Germinal center (tissue), 1 donor: ENCODE results near the gene OPA3.
"Not testable (repeated sequence)": the region's sequence is repeated elsewhere in the genome, so short reads cannot be mapped to it uniquely, and the experiment has no call there.

Experiments
- DNase-seq: peaks from one replicate; pipeline ENCODE4 v3.0.0; 2012; ENCODE audit warnings: mixed read lengths, low spot score

OPA3 gene

DNA sequence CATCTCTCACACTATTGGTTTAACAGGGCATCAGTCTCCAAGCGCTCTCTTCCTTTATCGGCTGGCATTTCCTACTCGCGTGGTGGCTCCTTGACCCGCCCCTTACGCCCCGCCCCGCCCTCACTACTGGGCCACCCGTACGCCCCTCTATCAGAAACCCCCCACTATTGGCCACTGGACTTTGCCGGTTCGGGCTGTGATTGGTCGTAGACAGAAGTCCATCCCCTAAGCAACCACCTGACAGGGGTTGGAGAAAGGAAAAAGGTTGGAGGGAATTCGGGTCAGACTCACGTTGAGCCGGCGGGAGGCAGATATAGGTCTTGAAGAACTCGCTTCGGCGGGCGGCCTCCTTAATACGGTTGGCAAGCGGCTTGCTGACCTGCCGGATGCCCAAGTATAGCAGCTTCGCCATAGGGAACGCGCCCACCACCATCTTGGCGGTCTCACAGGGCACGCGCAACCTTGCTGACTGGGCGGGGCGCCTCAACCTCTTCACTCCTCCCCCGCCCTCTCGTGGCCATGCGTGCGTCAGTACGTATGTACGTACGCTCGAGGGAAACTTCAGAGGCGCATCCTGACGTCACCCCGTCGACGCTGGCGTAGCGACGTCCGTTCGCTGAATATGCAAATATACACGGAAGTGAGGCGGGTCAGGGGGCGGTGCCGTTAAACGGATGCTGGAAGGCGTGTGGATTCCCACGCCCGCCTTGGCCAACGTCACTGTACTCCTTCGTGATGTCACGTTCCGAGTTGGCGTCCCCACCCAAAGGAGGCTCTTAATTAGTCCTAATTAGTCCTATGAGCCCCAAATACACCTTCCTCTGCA lies at the start of gene OPA3:
Gene OPA3 (minus strand): TSS at position 471 of the 826 bp plus-strand sequence. CDS start 38 bp downstream, at position 433.
- peak; percentile 98 for DNase-seq

DNA sequence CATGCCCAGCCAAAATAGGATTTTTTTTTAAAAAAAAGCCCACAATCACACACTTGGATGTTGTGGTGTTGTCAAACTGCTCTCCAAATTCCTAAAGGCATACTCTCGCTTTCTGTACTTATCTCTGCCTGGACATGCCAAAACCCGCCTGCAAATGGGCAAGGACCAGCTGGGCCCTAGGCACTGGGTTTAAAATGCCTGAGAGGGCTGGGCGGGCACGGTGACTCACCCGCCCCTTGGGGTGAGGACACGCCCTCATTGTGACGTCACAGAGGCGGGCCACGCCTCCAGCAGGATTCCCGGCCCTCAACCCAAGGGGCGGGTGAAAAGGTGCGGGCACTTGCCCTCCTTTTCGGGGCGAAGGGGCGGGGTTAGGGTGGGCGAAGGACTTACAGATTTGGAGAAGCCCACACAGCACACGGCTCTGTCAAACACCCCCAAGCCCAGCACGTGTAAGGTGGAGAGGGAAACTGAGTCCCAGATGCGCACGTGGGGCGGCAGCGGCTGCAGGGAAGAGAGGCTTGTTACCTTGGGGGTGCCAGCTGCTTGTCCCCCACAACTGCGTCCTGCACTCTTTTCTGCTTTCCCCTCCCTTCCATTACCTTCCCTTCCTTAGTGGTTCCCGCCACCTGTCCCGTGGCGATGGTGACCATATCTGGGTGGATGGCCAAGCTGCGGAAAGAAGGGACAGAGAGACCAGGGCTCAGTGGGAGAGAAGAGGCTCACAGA lies 48.0 kb upstream of the OPA3 start:
- peak; percentile 75 for DNase-seq

DNA sequence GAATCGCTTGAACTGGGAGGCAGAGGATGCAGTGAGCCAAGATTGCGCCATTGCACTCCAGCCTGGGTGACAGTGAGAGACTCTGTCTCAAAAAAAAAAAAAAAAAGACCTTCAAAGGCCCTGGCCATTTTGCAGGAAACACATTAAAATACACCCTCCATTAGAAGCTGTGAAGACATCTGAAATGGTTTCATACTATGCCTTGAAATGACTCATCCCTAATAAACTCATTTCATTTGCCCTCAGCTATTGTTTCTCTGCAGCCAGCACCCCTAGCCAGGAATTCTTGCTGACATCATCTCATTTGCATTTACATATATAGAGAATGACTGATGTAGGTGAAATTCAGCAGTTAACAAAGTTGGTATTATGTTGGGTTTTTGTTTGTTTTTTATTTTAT lies 45.9 kb upstream of the OPA3 start:
- no peak for DNase-seq

- DNase-seq: no peak
Observed at GRCh38 chr19:45629704-45630103, 45.1 kb upstream of the OPA3 start.

- not testable (repeated sequence) for DNase-seq
Observed at GRCh38 chr19:45628219-45628618, 43.6 kb upstream of the OPA3 start.

DNA sequence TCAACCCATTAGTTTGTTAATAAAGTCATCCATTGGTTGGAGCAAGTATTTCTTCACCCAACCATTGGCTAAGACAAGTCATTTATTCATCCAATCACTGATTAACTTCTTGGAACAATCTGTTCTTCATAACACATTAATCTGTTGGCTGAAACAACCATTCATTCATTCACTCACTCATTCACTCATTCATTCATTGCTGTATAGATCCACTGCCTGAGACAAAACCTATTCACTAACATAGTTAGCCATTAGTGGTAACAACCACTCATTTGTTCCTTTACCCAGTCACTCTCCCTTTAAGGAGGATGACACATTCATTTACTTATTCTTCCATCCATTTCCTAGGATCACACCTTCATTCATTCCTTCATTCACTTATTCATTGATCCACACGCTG lies 39.4 kb upstream of the OPA3 start:
- DNase-seq: no peak

GRCh38 chr19:45621976-45622503 lies 37.4 kb upstream of the OPA3 start:
- no peak for DNase-seq

GRCh38 chr19:45621389-45621788 lies 36.8 kb upstream of the OPA3 start:
- no peak for DNase-seq

DNA sequence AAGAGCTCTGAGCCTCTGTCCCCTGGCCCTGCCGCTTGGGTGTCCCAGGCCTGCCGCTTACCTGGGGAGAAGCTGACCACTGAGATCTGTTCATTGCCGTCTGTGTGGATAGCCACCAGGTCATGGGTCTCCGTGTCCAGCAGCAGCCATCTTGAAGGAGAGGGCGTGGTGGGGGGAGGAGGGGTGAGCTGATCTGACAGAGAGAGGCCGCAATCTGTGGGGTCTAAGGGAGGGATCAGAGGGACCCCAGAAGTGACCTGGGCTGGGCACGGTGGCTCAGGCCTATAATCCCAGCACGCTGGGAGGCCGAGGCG lies 32.1 kb upstream of the OPA3 start:
- no peak for DNase-seq

GRCh38 chr19:45615795-45616703 lies 31.4 kb upstream of the OPA3 start:
- peak; percentile 94 for DNase-seq

DNA sequence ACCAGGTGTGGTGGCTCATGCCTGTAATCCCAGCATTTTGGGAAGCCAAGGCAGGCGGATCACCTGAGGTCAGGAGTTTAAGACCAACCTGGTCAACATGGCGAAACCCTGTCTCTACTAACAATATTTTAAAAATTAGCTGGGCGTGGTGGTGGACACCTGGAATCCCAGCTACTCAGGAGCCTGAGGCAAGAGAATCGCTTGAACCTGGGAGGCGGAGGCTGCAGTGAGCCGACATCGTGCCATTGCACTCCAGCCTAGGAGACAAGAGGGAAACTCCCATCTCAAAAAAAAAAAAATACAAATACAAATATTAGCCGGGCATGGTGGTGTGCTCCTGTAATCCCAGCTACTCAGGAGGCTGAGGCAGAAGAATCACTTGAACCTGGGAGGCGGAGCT lies 30.5 kb upstream of the OPA3 start:
- not testable (repeated sequence) for DNase-seq

GRCh38 chr19:45613926-45614725 lies 29.5 kb upstream of the OPA3 start:
- DNase-seq: no peak

GRCh38 chr19:45608948-45609347 lies 24.3 kb upstream of the OPA3 start:
- no peak for DNase-seq

DNA sequence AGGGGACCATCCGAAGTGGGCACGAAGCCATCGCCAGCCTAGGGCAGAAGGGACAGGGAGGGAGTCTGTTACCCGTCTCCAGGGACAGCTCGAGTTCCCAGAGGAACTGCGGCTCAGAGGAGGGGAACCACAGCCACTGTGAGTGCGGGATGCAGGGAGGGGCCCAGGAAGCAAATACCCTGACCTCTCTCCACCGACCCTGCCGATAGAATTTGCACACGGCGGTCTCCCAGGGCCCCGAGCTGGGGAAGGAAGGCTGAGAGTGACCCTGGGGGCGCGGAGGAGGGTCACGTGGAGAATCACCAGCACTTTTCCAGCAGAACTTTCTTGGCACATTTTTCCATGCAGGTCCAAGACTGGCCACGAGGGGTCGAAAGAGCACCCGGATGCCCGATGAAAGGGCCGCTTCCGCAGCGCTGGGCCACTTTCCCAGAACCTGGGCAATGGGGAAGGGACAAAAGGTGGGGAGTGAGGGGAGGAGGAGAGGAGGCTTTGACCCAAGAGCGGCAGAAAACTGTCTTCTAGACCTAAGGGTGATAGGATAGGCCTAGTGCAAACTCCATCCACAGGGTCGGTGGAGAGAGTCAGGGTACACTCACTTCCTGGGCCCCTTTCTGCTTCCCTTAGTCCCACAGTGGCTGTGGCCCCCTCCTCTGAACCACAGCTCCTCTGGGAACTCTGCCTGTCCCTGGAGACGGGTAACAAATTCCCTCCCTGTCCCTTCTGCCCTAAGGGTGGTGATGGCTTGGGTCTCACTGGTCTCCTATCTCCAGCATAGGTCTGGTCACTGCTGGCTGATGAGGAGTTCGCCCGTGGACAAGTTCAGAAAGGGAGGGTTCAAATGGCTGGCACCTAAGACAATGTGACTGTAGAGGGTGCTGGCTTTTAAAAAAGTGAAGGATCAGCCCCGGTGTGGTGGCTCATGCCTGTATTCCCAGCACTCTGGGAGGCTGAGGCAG lies 22.7 kb upstream of the OPA3 start:
- DNase-seq: peak; percentile 44

DNA sequence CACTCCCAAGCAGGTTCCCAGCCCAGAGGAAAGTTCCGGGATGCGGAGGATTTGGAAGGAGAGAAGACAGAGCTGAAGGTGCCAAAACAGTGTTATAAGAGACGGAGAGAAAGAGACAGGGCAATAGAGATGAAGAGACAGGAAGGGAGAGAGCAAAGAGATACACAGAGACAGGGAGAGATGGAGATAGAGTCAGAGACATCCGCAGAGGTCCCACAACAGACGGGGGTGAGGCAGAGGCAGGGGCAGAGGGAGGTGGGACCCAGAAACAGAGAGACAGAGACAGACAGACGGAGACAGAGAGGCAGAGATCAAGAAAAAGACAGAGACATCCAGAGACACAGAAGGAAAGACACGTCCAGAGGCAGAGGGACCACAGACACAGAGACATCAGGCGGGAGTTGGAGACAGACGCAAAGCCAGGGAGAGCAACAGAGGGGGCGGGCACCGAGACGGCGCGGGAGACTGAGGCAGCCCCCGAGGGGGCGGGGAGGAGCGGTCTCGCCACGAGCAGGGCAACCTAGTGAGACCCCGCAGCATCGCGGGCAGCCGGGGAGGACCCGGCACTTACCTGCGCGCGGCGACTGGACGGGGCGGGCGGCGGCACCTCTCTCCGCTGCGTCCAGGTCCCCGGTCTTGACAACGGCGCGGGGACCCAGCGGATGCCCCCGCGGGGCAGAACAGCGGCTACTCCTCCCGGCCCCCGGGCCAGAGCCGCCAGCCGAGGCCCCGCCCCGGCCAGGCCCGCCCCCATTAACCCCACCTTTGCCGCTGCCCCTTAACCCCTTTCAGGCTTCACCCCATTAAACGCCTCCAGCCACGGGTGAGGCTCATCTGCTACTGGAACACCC lies 17.1 kb upstream of the OPA3 start, which contains the start of gene GPR4:
Gene GPR4 (minus strand): TSS at position 689 of the 851 bp plus-strand sequence. CDS start 10,346 bp downstream, outside the sequence.
- no peak for DNase-seq

DNA sequence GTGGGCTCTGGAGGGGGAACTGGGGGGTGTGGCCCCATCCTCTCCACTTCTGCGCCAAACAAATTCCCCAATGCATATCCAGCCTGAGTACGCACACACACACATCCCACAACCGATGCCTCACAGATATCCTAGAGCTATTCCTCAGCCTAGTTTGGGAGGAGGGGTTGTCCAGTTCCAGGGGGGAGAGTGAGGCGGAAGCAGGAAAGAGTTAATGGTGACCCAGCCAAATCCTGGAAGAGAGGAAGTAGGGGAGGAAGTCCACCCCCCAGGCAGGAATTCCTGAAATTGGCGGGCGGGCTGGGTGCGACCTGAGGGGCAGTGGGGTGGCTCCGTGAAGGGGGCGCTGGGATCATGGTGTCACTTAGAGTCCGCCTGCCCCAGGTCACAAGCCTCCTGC lies 16.5 kb upstream of the OPA3 start:
- no peak for DNase-seq

GRCh38 chr19:45600340-45600885 lies 15.8 kb upstream of the OPA3 start:
- DNase-seq: no peak

- DNase-seq: no peak
Observed at GRCh38 chr19:45599286-45599685, 14.7 kb upstream of the OPA3 start.
